Measurements from ENCODE around the gene SEC22C.
"Not testable (repeated sequence)": the region's sequence is repeated elsewhere in the genome, so short reads cannot be mapped to it uniquely, and the experiment has no call there.

The SEC22C gene, protein sequence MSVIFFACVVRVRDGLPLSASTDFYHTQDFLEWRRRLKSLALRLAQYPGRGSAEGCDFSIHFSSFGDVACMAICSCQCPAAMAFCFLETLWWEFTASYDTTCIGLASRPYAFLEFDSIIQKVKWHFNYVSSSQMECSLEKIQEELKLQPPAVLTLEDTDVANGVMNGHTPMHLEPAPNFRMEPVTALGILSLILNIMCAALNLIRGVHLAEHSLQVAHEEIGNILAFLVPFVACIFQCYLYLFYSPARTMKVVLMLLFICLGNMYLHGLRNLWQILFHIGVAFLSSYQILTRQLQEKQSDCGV

DNA sequence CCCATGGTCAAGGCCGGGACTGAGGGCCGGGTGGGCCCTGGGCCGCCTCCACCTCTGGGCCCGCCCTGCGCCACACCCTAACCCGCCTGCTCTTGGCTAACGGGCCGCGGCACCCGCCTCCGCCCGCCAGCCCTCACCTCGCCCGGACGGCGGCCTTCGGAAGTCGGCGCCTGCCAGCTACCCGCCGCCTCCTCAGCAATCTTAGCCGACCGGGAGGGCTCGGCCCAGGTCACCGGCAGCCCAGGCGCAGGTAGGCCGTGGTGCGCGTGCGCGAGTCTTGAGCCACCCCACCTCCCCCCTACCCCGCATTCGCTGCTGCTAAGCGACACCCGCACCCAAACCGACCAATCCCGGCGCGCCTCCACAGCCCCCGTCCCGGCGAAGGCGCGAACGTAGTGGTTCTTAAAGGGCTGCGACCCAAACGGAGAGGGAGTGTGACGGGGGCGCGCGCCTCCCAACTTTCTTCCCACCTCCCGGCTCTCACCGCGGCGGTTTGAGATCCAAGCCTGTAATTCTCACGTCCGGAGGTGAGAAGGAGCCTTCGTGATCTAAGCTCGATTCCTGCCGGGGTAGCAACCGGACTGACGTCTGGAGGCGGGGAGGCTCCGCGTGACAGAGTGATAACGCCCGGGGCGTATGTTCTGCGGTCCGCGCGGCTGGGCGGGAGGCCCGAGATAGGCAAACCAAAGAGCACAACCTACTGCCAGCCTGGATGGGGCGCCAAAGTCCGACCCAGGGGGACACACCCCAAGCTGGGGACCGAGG, at the start of gene SEC22C:
SEC22C (minus strand) TSS at position 259 of the 765 bp plus-strand sequence. CDS start 12,921 bp downstream, outside the sequence.
- DNase-seq: peak; percentile 97

DNA sequence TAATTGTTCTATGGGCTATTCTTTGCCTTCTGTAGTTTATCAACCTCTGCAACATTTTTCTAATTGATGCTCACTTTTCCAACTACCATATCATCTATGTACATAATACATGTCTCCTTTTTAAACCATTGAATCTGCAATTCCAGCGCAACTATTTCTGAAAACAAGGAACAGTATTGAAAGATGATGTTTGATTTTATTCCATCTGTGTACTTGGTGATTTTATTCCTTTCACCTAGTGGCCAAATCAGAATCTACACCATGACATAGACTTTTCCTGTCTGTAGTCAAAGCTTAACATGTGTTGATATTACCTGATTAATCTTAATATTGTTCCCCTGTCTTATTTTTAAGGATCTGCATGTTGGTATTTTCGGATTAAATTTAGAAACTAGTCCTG, 31.7 kb upstream of the SEC22C start:
- DNase-seq: no peak

DNA sequence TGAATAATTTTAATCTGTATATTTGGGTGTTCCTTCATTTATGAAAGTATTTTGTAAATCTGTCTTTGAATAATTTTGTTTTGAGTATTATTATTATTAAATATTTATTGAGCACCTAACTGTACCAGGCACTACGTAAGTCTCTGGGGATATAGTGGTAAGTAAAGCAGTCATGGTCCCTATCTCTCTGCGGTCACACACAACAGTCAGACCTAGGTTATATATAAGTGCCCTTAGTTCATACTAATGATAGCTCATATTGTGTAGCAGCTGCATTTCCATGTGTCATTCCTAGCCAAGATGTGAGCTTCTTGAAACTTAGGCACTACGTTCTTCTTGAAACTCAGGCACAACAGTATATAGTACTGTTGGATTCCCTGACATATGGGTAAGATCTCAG, 31.2 kb upstream of the SEC22C start:
- no peak for DNase-seq

DNA sequence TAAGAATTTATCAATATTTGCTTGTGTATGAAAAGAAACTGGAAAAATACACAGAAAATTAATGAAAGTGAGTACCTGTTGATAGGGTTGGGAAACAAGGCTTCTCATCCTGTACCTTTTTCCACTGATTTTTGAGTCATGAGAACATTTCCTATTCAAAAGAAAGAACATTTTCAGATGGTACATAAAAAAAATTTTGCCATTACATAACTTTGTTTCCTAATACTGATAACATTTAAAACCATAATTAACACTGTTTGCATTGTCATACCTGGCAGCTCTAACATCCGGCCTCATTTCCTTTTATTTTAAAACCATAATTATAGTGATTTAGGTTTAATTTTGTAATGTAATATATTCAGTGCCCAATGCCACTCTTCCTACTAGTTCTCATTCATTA, 30.4 kb upstream of the SEC22C start:
- DNase-seq: no peak

DNA sequence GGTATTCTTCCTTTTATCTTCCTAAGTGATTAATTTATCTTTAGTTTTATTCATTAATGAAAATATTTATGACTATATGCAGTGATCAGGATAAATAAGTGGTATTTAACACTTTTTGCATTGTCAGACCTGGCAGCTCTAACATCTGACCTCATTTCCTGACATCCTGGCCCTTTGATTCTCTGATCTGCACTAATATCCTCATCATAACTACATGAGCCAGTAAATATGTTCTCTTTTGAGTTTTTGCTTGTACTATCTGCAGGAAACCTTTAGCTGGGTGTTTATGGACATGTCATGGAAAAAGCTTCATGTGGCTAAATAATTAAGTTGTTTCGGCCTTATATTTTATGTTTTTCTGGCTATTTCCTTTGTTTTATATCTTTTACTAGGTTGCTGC, 29.2 kb upstream of the SEC22C start:
- DNase-seq: no peak

DNA sequence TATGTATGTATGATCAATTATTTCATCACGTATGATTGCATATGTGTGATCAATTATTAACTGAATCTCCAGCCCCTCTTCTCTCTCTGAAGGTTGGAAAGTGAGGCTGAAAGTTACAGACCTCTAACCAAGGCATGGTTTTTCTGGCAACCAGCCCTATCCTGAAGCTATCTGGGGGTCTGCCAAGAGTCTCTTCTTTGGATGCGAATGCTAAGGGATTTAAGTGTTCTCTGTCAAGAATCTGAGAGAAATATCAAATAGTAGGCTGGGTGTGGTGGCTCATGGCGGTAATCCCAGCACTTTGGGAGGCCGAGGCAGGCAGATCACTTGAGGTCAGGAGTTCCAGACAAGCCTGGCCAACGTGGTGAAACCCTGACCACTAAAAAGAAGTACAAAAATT, 26.8 kb upstream of the SEC22C start:
- no peak for DNase-seq

DNA sequence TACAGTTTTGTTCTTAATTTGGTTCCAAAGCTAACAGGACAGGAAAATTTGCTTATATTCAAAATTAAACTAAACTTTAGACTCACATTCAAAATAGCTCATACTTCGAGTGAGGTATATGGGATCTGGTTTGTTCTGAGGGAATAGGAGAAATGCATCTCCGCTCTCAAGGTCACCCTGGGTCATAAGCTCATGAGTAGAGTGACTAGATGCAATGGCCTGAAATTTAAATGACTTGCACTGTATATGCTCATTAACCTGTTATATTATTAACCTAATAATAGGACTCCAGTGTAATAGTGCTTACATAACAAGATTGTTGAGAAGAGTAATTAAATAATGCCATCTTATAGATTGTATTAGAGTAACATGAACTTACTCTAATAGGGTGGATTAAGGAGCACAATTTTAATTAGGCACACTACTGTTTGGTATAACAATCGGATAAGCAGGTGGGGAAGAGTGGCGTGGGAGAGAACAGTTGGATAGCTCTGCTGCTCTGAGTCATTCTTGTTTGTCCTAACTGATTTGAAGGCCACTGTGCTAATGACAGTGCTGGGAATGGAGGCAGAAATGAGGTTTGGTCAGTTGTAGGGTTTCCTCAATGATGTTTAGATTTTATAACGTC, 23.9 kb upstream of the SEC22C start:
- DNase-seq: no peak

DNA sequence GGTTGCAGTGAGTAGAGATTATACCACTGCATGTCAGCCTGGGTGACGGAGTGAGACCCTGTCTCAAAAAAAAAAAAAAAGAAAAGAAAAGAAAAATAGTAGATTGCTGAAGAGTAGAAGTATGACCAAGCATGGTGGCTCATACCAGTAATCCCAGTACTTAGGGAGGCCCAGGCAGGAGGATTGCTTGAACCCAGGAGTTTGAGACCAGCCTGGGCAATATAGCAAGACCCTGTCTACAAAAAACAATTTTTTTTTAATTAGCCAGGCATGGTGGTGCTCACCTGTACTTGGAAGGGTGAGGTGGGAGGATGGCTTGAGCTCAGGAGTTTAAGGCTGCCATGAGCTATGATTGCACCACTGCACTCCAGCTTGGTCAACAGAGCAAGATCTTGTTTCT, 21.2 kb upstream of the SEC22C start:
- no peak for DNase-seq

DNA sequence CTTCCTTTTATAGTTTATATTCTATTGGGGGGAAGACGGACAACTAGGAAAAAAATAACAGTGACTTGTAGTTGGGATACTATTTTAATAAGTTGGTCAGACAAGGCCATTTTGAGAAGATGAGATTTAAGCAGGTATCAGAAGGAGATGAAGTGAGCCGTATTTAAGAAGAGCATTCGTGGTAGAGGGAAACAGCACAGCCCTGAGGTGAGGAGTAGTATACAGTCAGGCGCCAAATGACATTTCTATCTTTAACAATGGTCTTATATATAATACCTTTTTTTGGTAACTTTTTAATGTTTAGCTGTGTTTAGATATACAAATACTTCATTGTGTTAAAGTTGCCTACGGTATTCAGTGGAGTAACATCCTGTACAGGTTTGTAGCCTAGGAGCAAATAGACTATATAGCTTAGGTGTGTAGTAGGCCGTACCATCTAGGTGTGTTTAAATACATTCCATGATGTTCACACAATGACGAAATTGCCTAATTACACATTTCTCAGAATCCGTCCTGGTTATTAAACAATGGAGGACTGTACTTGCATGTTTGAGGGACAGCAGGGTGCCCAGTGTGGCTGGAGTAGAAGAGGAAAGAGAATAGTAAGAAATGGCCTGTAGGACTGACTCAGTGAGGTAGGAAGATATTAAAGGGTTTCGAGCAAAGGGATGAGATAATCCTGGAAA, 20.3 kb upstream of the SEC22C start:
- peak; percentile 24 for DNase-seq

DNA sequence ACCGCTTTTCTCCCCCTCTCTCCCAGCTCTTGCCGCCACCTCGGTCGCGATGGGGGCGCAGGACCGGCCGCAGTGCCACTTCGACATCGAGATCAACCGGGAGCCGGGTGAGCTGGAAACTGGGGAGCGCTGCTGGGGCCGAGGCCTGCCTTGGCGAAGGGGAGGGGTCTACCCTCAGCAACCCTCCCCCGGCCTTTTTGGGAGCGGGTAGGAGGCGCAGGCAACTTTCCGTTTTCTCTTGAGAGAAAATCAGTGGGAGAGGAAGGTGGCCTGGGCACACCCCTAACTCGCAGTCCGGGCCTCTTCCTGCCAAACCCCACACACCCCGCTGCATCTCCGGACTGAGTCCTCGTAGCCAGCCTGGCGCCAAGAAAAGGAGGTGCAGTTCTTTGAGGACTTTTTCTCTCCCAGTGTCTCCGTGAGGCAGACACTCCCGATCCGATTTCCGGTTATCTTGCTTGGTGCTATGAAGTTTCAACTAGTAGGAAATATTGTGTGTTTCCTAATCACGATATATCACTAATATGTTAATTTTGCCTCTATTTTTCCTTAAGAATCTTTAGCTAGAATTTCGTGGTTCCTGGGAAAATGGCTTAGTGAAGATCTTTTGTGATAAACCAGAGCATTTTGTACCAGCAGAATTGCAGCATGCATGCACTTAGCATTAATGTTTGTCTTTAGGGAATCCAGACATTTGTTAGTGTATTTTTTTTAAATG, 19.4 kb upstream of the SEC22C start:
- peak; percentile 77 for DNase-seq

DNA sequence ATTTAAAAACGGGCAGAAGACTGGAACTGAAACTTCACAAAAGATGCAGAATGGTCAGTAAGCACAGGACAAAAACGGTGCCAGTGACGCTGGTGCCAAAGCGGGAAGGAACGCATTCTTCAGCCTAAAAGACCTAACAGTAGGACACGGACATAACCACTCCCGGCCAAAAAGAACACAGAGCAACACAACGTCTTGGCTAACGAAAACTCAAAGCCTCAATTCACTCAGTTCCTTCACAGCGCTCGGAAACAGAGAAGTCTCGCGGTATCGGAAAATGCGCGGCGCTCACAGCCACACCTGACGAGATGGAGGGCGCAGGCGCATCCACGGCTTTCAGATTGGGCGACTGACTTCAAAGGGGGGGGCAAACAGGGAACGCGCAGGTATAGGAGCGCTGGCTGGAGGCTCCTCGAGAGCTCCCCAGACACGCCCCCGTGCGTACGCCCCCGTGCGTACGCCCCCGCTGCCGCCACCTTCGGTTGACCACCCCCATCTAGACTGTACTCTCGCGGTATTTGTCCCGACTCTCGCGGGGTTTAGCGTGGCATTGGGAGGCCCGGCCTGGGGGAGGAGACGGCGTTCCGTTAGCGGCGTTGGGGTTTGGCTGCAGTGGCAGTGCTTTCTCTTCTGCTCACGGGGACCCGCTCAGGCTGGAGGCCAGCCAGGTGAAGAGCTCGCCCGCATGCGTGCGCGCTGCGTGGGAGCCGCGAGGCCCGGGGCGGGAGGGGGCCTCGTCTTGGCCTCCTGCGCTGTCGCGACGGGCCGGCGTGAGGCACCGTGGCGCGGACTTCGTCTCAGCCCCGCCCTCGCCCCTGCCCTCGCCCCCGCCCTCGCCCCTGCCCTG, 18.6 kb upstream of the SEC22C start, which contains the start of gene NKTR:
NKTR (plus strand) TSS at position 576 of the 847 bp plus-strand sequence. CDS start 321 bp downstream, outside the sequence.
- peak; percentile 99 for DNase-seq

DNA sequence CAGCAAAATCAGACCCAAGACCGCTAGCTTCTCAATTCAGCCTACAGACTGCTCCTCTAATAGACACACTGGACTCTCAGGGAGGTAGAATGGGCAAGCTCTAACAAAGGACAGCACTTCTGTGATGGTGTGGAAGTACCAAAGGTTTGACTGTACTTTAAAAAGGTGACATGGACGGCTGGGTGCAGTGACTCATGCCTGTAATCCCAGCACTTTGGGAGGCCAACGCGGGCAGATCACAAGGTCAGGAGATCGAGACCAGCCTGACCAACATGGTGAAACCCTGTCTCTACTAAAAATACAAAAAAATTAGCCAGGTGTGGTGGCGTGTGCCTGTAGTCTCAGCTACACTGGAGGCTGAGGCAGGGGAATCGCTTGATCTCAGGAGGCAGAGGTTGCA, 15.3 kb upstream of the SEC22C start:
- DNase-seq: not testable (repeated sequence)

DNA sequence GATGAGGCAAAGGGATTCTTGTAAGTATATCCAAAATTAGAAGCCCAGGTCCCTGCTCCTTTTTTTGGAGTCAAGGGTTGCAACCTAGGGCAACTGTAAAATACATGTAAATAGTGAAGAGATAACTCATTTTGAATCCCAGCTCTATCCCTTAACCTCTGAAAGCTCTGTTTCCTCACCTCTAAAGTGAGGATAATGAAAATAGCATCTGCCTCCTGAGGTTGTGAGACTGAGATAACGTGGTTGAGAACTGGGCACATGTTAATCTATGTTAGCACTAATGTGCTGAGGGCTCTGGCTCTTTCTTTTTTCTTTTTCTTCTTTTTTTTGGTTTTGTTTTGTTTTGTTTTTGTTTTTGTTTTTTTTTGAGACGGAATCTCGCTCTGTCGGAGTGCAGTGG, 13.9 kb upstream of the SEC22C start:
- DNase-seq: no peak

DNA sequence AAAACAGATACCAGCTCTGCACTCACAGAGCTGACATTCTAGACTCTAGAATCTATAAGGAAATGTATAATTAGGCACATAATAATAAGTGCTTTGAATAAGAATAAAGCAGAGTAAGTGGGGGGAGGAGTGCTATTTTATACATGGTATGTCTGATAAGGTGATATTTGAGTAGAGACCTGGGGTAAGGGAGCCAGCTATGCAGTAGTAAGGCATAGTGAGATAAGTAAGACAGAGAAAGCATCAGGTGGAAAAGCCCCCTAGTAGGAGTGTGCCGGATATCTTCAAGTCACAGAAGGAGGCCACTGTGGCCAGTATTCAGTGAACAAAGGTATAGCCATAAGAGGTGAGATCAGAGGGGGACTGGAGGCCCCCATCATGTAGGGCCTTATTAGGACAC, 11.9 kb upstream of the SEC22C start:
- DNase-seq: no peak

DNA sequence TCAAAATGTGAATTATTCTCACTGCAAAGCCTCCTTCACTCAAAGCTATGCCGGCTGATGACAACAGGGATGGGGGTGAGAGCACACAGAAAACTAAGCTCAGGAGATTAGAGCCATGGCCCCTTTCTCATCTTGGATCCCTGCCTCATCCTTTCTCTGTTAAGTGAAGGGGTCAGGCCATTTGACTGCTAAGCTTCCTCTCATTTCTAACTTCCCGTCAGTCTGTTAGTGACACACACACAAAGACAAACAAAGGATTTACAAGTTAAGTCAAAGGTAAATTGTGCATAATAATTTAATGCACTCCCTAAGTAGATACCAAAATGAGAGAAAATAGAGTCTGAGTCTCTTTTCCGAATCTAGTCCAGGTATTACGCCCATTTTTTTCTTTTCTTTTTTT, 10.0 kb upstream of the SEC22C start:
- no peak for DNase-seq

DNA sequence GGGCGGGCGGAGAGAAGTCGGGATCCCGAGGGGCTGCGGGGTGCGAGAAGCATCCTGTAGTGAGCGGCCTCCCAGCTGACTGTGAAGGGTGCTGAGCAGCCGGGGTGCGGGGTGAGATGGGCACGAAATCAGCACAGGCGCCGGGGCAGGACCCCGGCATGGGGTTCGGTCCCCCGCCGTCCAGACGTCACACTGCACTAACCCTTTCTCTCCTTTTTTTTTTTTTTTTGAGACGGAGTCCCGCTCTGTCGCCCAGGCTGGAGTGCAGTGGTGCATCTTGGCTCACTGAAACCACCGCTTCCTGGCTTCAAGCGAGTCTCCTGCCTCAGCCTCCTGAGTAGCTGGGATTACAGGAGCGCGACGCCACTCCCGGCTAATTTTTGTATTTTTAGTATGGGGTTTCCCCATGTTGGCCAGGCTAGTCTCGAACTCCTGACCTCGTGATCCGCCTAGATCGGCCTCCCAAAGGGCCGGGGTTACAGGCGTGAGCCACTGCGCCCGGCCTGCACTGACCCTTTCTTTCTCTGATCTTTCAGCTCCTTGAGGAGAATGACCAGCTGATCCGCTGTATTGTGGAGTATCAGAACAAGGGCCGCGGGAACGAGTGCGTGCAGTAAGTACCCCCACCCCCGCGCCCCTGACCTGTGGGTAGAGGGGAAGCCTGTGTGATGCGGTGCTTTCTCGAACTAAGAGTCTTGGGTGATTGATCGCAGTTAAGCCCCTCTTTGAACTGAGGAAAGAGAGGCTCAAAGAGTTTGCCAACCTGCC, 9.4 kb upstream of the SEC22C start:
- no peak for DNase-seq

DNA sequence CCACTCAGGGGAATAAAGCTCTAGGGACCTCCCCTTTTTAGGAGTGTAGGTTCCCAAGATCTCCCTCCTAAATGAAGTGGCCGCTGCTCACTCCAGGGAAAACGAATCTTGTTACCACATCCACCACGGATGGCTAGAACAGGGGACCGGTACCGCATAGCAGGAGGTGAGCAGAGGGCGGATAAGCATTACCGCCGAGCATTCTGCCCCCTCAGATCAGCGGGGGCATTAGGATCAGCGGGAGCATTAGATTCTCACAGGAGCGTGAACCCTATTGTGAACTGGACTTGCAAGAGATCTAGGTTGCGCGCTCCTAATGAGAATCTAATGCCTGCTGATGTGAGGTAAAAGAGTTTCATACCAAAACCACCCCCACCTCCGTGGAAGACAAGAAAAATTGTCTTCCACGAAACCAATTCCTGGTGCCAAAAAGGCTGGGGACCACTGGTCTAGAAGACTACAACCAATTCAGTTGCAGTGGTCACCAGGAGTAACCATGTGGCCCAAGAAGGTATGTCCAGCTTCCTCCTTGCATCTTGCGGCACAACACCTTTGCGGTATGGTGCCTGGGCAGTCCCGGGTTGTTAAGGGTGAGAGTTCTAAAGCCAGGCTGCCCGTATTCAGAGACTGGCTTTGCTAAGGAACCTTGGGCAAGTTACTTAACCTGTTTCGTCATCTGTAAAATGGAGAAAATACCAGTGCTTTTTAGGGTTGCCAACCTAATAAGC, 7.8 kb upstream of the SEC22C start:
- DNase-seq: no peak

DNA sequence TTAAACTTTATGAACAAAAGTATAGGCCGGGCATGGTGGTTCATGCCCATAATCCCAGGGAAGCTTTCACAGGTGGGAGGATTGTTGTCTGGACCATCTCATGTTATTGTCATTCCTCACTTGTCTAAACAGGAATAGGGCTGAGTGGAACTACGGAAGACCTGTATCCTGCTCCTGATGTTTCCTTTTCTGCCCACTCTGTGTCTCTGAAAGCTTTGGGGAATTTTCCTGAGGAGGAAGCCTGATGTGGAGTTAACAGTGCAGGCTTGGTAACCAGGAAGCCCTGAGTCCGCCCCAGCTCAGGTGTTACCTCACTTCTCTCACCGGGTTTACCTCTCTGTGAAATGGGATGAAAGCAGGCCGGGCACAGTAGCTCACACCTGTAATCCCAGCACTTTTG, 6.9 kb upstream of the SEC22C start:
- no peak for DNase-seq

DNA sequence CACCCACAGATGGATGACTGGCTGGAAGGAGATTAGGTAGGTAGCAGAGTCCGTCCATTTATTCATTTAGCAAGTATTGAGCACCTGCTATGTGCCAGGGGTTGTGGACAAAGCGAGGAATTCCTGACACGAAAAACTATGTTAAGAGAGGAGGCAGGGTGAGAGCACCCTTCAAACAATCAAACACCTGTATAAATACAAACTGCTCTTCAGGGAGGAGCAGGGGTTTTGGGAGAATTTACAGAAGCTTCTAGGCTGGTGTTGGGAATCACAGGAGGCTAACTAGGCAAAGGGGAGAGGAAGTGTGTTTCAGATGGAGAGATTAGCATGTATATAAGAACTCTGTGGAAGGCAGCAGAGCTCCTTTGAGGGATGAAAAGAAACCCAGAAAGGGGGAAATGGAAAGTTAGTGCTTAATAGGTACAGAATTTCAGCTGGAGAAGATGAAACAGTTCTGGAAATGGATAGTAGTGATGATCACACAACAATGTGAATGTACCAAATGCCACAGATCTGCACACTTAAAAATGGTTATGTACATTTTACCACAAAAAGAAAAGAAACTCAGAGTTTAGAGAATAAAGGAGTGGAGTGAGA, 805 bp upstream of the SEC22C start:
- no peak for DNase-seq

DNA sequence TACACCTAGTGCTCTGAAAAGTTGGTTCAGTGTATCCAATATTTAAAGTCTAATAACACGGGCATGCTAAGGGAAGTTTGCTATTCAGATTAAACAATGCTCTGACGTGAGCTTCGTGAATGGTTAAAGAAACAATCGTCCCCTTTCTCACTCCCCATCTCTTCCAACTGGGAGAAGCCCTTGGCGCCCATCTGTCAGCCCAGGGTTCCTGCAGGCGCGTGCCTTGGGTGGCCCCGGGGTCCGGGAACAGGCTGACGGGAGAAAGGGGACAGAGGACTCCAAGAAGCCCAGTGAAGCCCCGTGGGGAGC, 413 bp downstream of the SEC22C start:
- DNase-seq: no peak

All from activated CD4-positive, alpha-beta T cell treated with anti-CD3 and anti-CD28 coated beads, Interleukin-2, amount 50 U/mL, for 16 hours (primary cell).